Heart left ventricle (tissue), 13 donors: ENCODE data around the gene ELP6.

Source experiments
- CTCF ChIP-seq, 12 donors: fragments of 200-600 bp; sonication (generic) in 4 of 12; IDR thresholded peaks; one replicate each; pipeline versions ENCODE4 v1.5.0 to v1.8.0; 2018 to 2022; ENCODE audit warnings: antibody characterized with exemption in 12 of 12, mild to moderate bottlenecking in 5 of 12
- POLR2A ChIP-seq, 2 donors: fragments of 450-650 bp; IDR thresholded peaks; one replicate each; pipeline ENCODE4 v1.6.1; 2017; ENCODE audit warnings: antibody characterized with exemption in 2 of 2, mild to moderate bottlenecking in 2 of 2, moderate library complexity in 2 of 2
- donor health status: ischemic (EF 13 %, LVEDD 7.1; RV severe dilation, severe dysfunction).
- donor health status: DM: no; HTN: yes; CAD: no.
- donor health status: DM: no; HTN: no; CAD: no.
- donor health status: ischemic (EF 25% LVEDD 6.9; RV normal size, moderate dysfunction).
- donor health status: ischemic (EF 25% LVEDD 5.7; RV mildly dilated, moderate dysfunction).
- donor health status: ischemic (EF 35%, LVEDD 5.7; RV mildly dilated, moderate dysfunction).
- donor health status: nonischemic (EF 11% LVEDD 7.7; RV severe dilation, severe dysfunction).
- donor health status: DM: yes; HTN: yes; CAD: no.
- donor health status: PGD.
- donor health status: ischemic (EF 29% LVEDD 5.4; RV normal size, mild dysfunction).
- donor health status: nonischemic (EF 23%, LVEDD 6.1; RV moderate dilation, normal function).

GRCh38 chr3:47476330-47476626, 37.2 kb downstream of the ELP6 start:
- TF ChIP-seq POLR2A (IDR thresholded peaks at IDR 0.05) (no peak), CTCF (IDR thresholded peaks at IDR 0.05) (no peak)
